K562 treated with DMSO at 1 percent for 12 hours (cell line): ENCODE data around the gene RPP14. TPM values are rescaled to one million over a fixed set of nuclear protein-coding genes. Genes with fewer than 3 reads are reported as not detected.

ENCODE experiments used
- total RNA-seq: library from RNA; unstranded; fragments of 300-600 nt; gene quantifications from 2 replicates; pipeline ENCODE4 v1.2.3, GENCODE V29; 2022; ENCODE audit not compliant: insufficient read depth

Gene RPP14
- 1.9 and 5.6 TPM in 2 replicates for total RNA-seq

DNA sequence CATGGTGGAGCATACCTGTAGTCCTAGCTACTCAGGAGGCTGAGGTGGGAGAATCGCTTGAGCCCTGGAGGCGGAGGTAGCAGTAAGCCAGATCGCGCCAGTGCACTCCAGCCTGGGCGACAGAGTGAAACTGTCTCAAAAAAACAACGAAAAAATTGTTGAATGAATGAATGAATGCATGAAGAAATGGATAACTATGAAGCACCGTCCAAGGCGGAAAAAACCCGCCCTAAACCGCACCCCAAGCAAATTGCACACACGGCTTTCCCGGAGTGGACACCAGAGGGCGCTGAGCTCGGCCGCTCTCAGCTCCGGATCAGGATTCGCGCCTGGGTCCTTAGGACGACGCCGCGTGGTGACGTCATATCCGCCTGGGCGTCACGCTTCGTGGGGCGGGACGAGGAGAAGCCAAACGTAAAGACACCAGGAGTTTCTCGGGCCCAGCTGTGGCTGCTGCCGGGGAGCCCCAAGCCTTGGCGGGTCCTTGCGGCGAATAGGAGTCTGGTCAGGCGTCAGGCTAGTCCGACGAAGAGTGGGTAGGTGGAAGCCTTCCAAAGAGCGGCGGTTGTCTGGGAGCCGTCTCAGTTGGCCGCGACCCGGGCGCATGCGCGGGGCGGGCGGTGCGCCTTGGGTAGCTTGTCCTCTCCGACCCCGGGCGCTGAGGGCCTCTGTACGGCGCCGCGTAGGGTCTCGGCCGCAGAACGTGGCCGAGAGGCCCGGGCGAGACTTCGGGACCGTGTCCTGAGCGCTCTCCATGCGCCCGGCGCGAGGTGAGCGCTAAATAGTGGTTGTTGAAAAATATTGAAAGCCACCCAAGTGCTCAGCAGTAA lies at the start of gene RPP14, which contains the start of gene HTD2:
TSS of gene RPP14 (plus strand) at position 364 of the 830 bp plus-strand sequence. CDS start 4,085 bp downstream, outside the sequence.
TSS of gene HTD2 (plus strand) at position 639 of the 830 bp plus-strand sequence. CDS start 11,094 bp downstream, outside the sequence.

DNA sequence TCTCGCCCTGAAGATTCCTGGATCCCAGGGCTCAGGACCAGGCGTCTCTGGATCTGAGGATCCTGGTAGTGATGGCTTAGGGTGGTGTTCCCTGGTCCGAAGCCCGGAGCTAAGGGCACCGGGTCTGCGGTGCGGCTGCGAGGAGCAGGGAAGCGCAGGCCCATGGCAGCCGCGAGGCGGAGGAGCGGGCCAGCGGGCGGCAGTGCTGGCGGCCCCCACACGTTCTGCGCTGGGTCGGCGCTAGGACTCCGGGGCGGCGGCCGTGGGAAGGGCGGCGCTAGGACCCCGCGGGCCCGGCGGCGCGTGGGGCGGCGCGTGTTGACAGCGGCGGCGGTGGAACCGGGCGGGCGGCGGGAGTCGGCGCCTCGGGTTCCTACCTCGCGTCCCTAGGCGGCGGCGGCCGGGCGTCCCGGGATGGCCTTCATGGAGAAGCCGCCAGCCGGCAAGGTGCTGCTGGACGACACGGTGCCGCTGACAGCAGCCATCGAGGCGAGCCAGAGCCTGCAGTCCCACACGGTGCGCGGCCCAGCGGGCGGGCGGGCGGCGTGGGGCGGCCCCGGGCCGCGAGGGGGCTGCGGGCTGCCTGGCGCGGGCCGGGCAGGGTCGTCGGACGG lies 26.6 kb downstream of the RPP14 start, which contains the start of gene PXK:
TSS of gene PXK (plus strand) at position 318 of the 614 bp plus-strand sequence. CDS start at position 415, 97 bp downstream.

Other genes with a start within 250 kb of the RPP14 start
- gene DNASE1L3, start 95.3 kb upstream of the RPP14 start, total RNA-seq = not detected in 2 replicates
- gene ABHD6, start 68.5 kb upstream of the RPP14 start, total RNA-seq = 3.2 and 7.1 TPM in 2 replicates
- gene HTD2, start 275 bp downstream of the RPP14 start, total RNA-seq = 0.74 and 5.5 TPM in 2 replicates
- gene PXK, start 26.6 kb downstream of the RPP14 start, total RNA-seq = 7.2 and 26.5 TPM in 2 replicates
- gene PDHB, start 127.6 kb downstream of the RPP14 start, total RNA-seq = 50.0 and 65.1 TPM in 2 replicates
- 2.2 and 6.6 TPM in 2 replicates for gene KCTD6, start 185.9 kb downstream of the RPP14 start, total RNA-seq
- gene ACOX2, start 230.9 kb downstream of the RPP14 start, total RNA-seq = not detected in 2 replicates